GM21381 (cell line): Measurements from ENCODE around the gene BGLAP.
A peak's percentile ranks its signal among the peaks of the same experiment; 100 is the strongest.

Experiments
- ATAC-seq: cut with Tn5 transposase; IDR thresholded peaks from one replicate; pipeline ENCODE4 v1.9.1; 2021; ENCODE audit warnings: mild to moderate bottlenecking, moderate library complexity; ENCODE audit not compliant: unreplicated experiment

Gene BGLAP

DNA sequence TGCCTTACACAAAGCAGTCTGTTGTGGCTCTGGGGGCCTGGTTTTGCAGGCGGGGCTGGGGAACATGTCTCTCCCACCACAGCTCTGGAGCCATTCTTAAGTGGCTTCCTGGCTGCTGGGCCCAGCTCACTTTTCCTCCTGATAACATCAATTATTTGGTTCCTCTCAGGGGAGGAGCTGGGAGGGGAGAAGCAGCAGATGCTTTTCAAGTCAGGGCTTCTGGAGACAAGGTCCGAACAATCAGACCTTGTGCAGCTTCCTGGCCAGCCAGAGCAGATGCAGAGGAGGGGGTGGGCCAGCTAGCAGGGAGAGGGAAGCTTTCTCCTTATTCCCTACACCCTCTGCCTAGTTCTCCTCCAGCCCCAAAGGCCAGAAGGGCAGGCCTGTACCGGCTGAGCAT, 9.5 kb downstream of the BGLAP start:
- no peak for ATAC-seq

DNA sequence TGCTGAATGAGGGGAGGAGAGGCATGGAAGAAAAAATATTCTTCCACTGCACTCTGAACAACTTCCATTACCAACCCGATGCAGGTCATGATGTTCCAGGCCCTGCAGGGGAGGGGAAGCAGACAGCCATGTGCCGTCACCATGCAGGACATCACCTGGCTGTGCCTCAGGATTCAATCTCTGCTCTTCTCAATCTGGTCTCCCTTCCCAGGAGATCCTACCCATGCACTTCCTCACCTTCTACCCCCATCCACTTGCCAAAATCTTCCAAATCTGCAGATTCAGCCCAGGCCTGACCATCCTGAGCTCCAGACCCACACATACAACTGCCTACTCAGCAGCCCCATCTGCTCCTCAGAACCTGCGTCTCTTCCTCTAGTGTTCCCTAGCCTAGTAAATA, 11.7 kb downstream of the BGLAP start:
- ATAC-seq = no peak

GRCh38 chr1:156257711-156258110, 15.7 kb downstream of the BGLAP start:
- ATAC-seq = no peak

GRCh38 chr1:156258859-156259258, 16.9 kb downstream of the BGLAP start:
- no peak for ATAC-seq

- no peak for ATAC-seq
Observed at GRCh38 chr1:156259805-156260204, 17.8 kb downstream of the BGLAP start.

- ATAC-seq = no peak
Observed at GRCh38 chr1:156260896-156261295, 18.9 kb downstream of the BGLAP start.

GRCh38 chr1:156262461-156263287, 20.7 kb downstream of the BGLAP start:
- ATAC-seq = no peak

- no peak for ATAC-seq
Observed at GRCh38 chr1:156263288-156263655, 21.3 kb downstream of the BGLAP start.

GRCh38 chr1:156266051-156266450, 24.1 kb downstream of the BGLAP start:
- ATAC-seq = no peak

GRCh38 chr1:156268336-156268735, 26.4 kb downstream of the BGLAP start:
- no peak for ATAC-seq

DNA sequence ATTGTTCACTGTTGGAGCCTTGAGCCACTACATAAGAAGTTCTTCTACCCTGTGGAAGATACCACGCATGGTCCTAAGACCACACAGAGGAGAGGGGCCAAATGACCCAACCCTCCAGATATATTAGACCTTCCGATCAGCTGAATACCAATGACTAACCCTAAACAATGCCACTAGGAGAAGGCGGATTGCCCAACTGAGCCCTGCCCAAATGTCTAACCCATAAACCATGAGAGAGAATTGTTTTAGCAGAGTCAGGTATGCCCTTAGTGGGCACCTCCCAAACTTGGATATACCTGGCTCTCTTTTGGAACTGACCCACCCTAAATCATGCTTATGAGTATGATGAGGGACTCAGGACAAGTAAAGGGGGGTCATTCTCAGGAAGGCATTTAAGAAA, 28.3 kb downstream of the BGLAP start:
- no peak for ATAC-seq

DNA sequence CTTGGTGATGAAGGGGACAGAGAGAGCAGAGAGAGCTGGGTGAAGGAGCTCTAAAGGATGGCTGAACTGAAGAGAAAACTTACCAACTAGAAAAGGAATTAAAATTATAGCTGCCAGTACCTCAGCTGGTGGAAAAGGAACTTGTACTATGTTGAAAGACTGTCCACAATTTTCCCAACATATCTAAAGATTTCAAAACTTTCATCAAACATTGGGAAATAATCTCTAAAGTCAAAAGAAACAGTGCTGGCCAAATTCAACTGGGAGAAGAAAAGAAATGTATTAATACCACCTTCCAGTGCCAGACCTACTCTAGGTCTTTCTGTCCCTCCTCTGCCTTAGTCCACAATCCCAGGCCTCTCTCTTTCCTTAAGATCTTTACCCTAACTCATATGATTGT, 34.5 kb downstream of the BGLAP start:
- no peak for ATAC-seq

GRCh38 chr1:156276966-156277381, 35.0 kb downstream of the BGLAP start:
- no peak for ATAC-seq

GRCh38 chr1:156279837-156280236, 37.9 kb downstream of the BGLAP start:
- ATAC-seq = no peak

DNA sequence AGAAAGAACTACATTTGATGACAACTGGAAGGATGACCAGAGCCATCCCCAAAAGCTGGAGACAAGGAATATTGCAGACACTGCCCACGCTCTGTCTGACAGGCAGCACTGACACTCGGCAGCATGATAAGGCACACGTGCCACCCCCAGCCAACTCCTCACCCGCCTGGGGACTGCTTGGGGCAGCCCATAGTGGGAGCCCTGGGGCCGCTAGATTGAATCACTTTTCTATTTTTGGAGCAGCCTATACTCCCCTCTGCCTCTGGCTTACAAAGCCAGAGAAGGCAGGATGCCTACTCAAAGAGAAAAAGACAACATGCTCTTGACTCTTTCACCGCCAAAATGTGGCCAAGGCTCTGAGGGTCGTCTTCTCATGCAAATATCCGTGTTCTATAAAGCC, 39.3 kb downstream of the BGLAP start:
- ATAC-seq = no peak

- ATAC-seq = peak; percentile 13
Observed at GRCh38 chr1:156281693-156282478, 39.9 kb downstream of the BGLAP start.

- peak; percentile 74 for ATAC-seq
Observed at GRCh38 chr1:156282479-156283222, 40.7 kb downstream of the BGLAP start, which contains the start of gene SMG5. Gene SMG5, minus strand, starts transcription at chr1:156282825. Its CDS starts 145 bp downstream, at chr1:156282680.

DNA sequence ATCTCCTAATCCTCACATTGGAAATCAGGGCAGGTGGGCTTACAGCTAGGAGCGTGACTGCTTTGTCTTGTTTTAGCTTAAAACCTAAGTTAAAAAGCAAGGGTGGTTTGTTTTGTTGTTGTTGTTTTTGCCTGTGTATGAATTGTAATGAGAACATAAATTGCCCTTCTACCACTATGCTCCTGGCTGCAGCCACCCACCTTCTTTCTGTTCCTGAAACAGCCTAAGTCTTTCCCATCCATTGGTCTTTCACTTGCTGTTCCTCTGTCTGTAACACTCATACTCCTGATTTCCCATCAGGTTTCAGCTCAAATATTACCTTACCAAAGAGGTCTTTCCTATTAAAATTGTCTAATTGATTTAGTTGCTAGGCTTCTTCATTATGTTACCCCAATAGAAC, 41.5 kb downstream of the BGLAP start:
- ATAC-seq = no peak

DNA sequence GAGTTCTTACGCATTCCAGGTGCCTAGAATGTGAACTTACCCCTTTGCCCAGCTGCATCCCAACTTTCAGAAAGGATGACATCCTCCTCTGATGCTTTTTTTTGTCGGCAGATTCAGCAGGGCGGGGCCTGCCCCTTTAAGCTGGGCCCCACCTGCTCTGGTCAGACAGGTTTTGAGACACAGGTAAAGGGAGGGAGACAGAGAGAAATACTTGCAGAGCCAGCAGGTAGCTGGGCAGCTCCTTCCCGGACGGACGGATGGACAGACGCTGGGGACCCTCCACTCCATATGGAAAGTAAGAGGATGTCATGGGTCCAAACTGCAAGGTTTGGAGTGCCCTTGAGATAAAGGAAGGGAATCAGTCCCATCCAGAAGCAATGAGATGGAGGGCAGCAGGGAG, 42.1 kb downstream of the BGLAP start, which contains the start of gene TMEM79:
Gene TMEM79, plus strand, starts transcription at position 214 of the 400 bp plus-strand sequence. CDS start 902 bp downstream, outside the sequence.
- ATAC-seq = no peak

GRCh38 chr1:156284757-156285156, 42.8 kb downstream of the BGLAP start:
- ATAC-seq = no peak

GRCh38 chr1:156285437-156285836, 43.5 kb downstream of the BGLAP start:
- no peak for ATAC-seq
